Hippocampal formation (tissue), 2 donors: Measurements from ENCODE around the gene NKPD1.
"Not testable (repeated sequence)": the region's sequence is repeated elsewhere in the genome, so short reads cannot be mapped to it uniquely, and the experiment has no call there.

Source experiments
- DNase-seq, 2 donors: peaks; one replicate each; lab custom pipeline; 2025; lab: John Stamatoyannopoulos, UW

The NKPD1 gene

DNA sequence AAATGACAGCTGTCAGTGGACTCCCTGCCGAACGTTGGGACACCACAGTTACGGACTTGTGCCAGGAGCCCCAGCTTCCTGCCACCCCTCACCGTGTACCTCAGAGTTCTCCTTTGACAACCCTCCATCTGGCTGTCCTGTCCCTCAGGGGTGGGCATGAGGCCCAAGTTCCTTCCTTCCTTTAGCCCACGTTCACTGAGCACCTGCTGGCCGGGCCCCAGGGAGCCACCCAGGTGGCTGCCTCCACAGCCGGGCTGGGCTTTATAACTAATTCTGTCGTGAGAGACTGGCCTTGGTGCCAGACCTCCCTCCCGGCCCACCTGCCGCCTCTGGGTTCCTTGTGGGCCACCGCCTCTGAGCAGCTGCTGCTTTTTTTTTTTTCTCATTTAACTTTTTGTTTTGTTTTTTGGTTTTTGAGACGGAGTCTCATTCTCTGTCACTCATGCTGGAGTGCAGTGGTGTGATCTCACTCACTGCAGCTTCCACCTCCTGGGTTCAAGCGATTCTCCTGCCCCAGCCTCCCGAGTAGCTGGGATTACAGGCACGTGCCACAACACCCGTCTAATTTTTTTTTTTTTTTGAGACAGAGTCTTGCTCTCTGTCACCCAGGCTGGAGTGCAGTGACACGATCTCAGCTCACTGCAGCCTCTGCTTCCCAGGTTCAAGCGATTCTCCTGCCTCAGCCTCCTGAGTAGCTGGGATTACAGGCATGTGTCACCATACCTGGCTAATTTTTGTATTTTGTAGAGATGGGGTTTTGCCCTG is 42.0 kb downstream of the NKPD1 start:
- not testable (repeated sequence) for DNase-seq

DNA sequence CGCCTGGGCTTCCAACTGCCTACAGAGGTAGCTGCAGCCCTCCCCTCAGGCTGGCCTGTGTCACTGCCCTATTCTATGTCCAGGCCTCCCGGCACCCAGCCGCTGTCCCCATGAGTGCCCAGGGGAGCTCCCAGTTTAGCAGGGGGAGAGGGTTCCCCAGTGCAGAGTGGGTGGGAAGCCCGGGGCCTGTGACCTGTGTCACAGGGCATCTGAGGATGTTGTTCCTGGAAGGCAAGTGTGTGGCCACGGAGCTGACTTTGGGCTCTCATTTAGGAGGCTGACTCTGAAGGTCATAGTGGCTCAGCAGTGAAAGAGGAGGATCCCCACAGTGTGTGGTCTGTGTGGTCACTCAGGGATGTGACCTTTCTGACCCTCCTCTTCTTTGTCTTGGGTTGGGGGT is 42.7 kb downstream of the NKPD1 start:
- DNase-seq: no peak

DNA sequence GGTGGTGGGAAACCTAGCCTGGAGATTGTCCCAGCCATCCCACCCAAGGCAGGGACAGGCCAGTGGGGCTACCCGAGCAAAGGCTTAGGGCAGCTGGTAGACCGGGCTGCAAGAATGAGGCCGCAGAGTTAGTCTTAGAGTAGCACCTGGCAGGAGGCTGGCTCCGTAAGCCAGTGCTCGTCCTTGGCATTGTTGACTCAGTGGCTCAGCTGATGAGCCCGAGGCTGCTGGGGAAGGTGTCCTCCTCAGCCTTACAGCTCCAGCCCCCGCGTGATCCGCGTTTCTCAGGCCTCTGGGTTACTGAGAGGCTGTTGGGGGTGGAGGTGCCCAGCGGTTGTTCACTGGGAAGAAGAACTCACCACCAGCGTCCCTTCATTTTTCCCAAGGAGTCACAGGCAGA is 43.1 kb downstream of the NKPD1 start:
- DNase-seq: no peak

DNA sequence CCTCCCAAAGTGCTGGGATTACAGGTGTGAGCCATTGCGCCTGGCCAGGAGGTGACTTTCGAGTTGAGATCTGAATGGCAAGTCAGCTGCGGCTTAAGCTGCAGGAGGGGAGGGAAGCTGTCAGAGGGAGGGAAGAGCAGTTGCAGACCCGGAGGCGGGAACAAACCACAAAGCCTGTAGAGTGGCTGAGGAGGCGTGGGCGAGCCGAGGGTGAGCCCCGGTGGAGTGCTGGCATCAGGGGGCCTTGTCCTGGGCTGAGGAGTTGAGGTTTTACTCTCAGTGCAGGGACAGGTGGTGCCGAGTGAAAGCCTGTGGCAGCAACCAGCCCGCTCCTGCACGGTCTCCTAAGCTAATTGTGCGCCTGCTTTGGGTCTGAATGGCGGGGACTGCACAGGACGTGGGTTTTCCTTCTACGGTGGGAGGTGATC is 43.6 kb downstream of the NKPD1 start:
- DNase-seq: no peak

DNA sequence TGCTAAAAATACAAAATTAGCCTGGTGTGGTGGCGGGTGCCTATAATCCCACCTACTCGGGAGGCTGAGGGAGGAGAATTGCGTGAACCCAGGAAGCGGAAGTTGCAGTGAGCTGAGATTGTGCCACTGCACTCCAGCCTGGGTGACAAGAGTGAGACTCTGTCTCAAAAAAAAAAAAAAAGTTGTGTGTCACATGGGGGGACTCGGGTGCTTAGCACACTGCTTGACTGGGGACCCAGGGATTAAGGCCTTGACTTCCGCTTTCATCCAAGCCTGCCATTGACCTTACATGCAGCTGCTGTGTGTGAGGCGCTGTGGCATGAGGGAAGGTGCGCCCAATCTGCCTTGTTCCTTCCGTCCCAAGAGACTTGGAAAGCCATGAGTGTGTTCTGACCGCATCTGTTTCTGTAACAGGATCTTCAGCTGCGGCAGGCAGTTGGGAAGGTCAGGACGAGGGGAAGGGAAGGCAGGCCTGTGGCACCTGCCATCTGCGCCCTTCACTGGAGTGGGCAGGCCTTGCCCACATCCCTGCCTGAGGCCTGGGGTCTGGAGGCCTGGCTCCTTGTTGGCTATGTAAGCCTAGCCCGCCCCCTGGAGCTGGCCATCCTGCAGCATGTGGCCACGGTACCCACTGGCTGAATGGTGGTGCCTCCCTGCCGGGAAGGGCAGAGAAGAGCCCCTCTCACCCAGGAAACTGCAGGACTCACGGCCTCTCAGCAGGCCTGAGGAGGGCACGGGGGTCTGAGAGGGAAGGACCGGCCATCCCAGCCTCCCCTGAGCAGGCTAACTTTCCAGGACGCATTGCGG is 44.8 kb downstream of the NKPD1 start:
- no peak for DNase-seq

DNA sequence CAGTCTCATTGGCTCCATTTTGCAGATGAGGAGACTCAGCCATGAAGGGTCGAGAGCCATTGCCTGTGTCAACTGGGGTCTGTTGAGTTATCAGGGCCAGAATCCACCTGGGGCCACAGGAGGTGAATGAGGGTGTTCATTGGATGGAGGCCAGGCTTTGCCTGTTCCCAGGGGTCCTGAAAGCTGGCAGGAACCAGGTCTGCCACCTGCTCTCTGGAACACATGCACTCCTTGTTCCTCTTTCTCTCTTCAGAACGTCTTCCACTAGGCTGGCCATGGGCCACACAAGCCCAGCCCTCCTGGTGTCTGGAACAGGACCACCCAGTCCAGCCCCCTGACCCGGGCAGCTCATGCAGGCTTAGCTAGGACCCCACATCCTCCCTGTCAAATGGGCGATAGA is 46.7 kb downstream of the NKPD1 start:
- no peak for DNase-seq

DNA sequence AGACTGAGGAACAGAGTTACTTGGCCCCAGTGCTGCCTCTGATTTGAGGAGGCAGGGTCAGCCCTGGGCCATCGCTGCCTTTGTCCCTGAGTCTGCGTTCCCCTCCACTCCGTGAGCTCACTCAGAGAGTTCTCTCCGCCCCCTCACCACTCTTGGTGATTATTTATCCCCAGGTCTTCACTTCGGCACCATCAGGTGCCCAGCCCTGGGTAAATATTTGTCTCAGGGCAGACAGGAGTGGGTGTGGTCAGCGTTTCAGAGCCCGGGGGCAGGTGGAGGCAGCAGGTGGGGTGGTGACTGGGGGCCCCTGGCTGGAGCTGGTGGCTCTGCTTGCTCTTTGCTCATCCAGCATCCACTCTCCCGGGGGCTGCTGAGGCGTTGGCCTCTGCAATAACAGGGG is 47.2 kb downstream of the NKPD1 start:
- DNase-seq: no peak

DNA sequence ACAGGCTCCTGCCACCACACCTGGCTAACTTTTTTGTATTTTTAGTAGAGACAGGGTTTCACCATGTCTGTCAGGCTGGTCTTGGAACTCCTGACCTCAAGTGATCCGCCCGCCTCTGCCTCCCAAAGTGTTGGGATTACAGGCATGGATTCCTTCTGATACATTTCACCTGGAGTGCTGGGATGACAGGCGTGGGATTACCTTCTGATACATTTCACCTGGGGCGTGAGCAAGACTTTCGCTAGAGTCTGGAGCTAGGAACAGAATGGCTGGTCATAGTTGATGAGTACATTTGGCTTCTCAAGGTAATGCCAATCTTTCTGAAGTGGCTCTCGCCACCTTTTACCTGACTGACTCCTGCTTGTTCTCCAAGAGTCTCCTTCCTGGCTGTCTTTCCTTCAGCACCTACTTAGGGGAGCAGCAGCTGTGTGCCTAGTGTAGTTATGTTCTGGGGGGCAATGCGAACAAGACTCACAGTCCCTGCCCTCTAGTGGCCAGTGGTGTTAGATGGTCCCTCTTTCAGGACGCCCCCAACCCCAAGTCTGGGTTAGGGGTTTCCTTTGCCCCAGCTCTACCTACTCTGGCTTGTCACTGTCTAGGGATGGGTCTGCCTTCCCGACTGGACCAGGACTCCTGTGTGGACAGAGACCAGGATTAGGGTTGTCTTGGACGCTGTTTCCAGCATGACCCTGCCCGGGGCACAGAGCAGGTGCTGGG is 48.5 kb downstream of the NKPD1 start:
- DNase-seq: no peak
